Endothelial cell of umbilical vein (primary cell): ENCODE measurements around the gene ZDHHC22. TPM values are rescaled to one million over a fixed set of nuclear protein-coding genes. Genes with fewer than 3 reads are reported as not detected.
A peak's percentile ranks its signal among the peaks of the same experiment; 100 is the strongest.

ENCODE experiments used
- BruUV-seq: library from RNA; stranded (reverse); fragments of 400-500 nt; replicated peaks from 2 replicates; lab custom pipeline; 2021; lab: Mats Ljungman, UMichigan
- CTCF ChIA-PET: fragments of 300-600, 350-600 bp; sonication (Branson Sonifier 250); formaldehyde crosslinking; loops from one replicate; lab custom pipeline; 2021; ENCODE audit warnings: antibody characterized with exemption, inconsistent platforms; lab: Charles Lee
- POLR2A ChIA-PET: fragments of 300-600, 350-600 bp; sonication (Branson Sonifier 250); formaldehyde crosslinking; loops from one replicate; lab custom pipeline; 2021; ENCODE audit warnings: antibody characterized with exemption, inconsistent platforms; lab: Charles Lee
- DNase-seq: peaks from one replicate; pipeline ENCODE4 v3.0.0-alpha.2; 2011; ENCODE audit warnings: low read depth, low spot score
- FAIRE-seq: peaks from 2 replicates; lab custom pipeline; 2011; peaks lifted over from hg19 to GRCh38; lab: Jason Lieb, UNC
- H2AFZ ChIP-seq: 2 replicates; pipeline ENCODE4 v1.6.0; 2012; ENCODE audit warnings: low read depth, low read length, control low read depth, inconsistent platforms
- H3K27ac ChIP-seq: 2 replicates; pipeline ENCODE4 v1.5.1; 2011; ENCODE audit warnings: low read depth, mild to moderate bottlenecking, control low read depth, low read length, moderate library complexity; ENCODE audit not compliant: insufficient read depth
- H3K27me3 ChIP-seq, 2 experiments: 2 replicates each; pipeline versions ENCODE4 v1.6.0 to v1.6.1; 2011; ENCODE audit warnings: low read length in 2 of 2, mixed read lengths in 1 of 2; ENCODE audit not compliant: control insufficient read depth in 2 of 2, insufficient read depth in 2 of 2
- H3K36me3 ChIP-seq, 2 experiments: 2 replicates in 1 of 2; 3 replicates in 1 of 2; pipeline ENCODE4 v1.5.1; 2011; ENCODE audit warnings: low read length in 2 of 2, mild to moderate bottlenecking in 1 of 2, moderate library complexity in 1 of 2; ENCODE audit not compliant: control insufficient read depth in 2 of 2, insufficient read depth in 2 of 2; ENCODE audit errors: extremely low read depth in 1 of 2
- H3K4me1 ChIP-seq: 3 replicates; pipeline ENCODE4 v1.5.1; 2011; ENCODE audit warnings: mild to moderate bottlenecking, low read length; ENCODE audit not compliant: control insufficient read depth, insufficient read depth; ENCODE audit errors: extremely low read depth
- H3K4me2 ChIP-seq: 2 replicates; pipeline ENCODE4 v1.6.1; 2011; ENCODE audit warnings: low read length, control low read depth, mixed read lengths; ENCODE audit not compliant: insufficient read depth
- H3K4me3 ChIP-seq, 3 experiments: fragments of 200-600 bp in 1 of 3; sonication (generic), shearing (Covaris generic) in 1 of 3; replicated peaks in 1 of 3; 2 replicates each; pipeline ENCODE4 v1.5.1; 2011 to 2016; ENCODE audit warnings: control low read depth in 3 of 3, low read length in 3 of 3, mild to moderate bottlenecking in 2 of 3, inconsistent platforms in 1 of 3, low read depth in 1 of 3, moderate library complexity in 1 of 3; ENCODE audit not compliant: insufficient read depth in 1 of 3
- H3K79me2 ChIP-seq: 2 replicates; pipeline ENCODE4 v1.6.0; 2012; ENCODE audit warnings: low read length, inconsistent platforms; ENCODE audit not compliant: control insufficient read depth, insufficient read depth
- H3K9ac ChIP-seq: replicated peaks from 2 replicates; pipeline ENCODE3; 2011; ENCODE audit warnings: low read length, control low read depth; ENCODE audit not compliant: insufficient read depth; ENCODE audit errors: extremely low read depth
- H3K9me1 ChIP-seq: replicated peaks from 3 replicates; pipeline ENCODE4 v1.6.0; 2011; ENCODE audit warnings: mild to moderate bottlenecking, low read length; ENCODE audit not compliant: control insufficient read depth, insufficient read depth; ENCODE audit errors: extremely low read depth
- H3K9me3 ChIP-seq: replicated peaks from 2 replicates; pipeline ENCODE4 v1.5.1; 2012; ENCODE audit warnings: low read length, inconsistent platforms; ENCODE audit not compliant: control insufficient read depth, insufficient read depth
- H4K20me1 ChIP-seq: replicated peaks from 2 replicates; pipeline ENCODE3; 2011; ENCODE audit warnings: mild to moderate bottlenecking, low read length; ENCODE audit not compliant: control insufficient read depth, insufficient read depth; ENCODE audit errors: extremely low read depth
- EZH2 ChIP-seq: IDR thresholded peaks from 2 replicates; pipeline ENCODE4 v1.6.1; 2012; ENCODE audit warnings: borderline replicate concordance, low read depth, mild to moderate bottlenecking, moderate library complexity, low read length, inconsistent platforms; ENCODE audit not compliant: severe bottlenecking
- FOS ChIP-seq: IDR thresholded peaks from 2 replicates; pipeline ENCODE4 v1.6.1; 2011; ENCODE audit warnings: mild to moderate bottlenecking, low read length, moderate library complexity, borderline replicate concordance; ENCODE audit not compliant: insufficient read depth
- GATA2 ChIP-seq: IDR thresholded peaks from 2 replicates; pipeline ENCODE4 v1.7.0; 2011; ENCODE audit warnings: low read depth, mild to moderate bottlenecking, moderate library complexity, mixed read lengths, low read length; ENCODE audit not compliant: insufficient read length, insufficient read depth
- JUN ChIP-seq: IDR thresholded peaks from 2 replicates; pipeline ENCODE4 v1.6.1; 2011; ENCODE audit warnings: borderline replicate concordance, low read depth; ENCODE audit not compliant: insufficient read length, insufficient read depth
- MYC ChIP-seq: IDR thresholded peaks from one replicate; pipeline ENCODE4 v1.6.1; 2011; ENCODE audit warnings: mild to moderate bottlenecking, low read depth, low read length
- POLR2A ChIP-seq: IDR thresholded peaks from 2 replicates; pipeline ENCODE4 v1.6.1; 2012; ENCODE audit warnings: low read depth, mild to moderate bottlenecking, control low read depth, low read length
- POLR2AphosphoS5 ChIP-seq: IDR thresholded peaks from 2 replicates; pipeline ENCODE4 v1.6.1; 2012; ENCODE audit warnings: low read depth, mild to moderate bottlenecking, control low read depth, low read length, moderate library complexity; ENCODE audit not compliant: insufficient read depth
- dilution Hi-C: fragments of 300-500 bp; cut with MboI; formaldehyde crosslinking; loops from one replicate; pipeline ENCODE4 v1.15.0; 2019; ENCODE audit warnings: low sequenced_read_pairs; ENCODE audit not compliant: extremely low pct_ligation_motif_present
- intact Hi-C: fragments of 100-400 bp; cut with micrococcal nuclease; formaldehyde crosslinking; loops from one replicate; pipeline ENCODE4 v1.10.0; 2022
- polyA plus RNA-seq, 4 experiments: library from polyadenylated mRNA; depleted of rRNA in 3 of 4; stranded (reverse) in 3 of 4; unstranded in 1 of 4; fragments of >200 nt; gene quantifications; 2 replicates each; pipeline versions ENCODE4 v1.2.1 to v1.2.3, GENCODE V29; 2011 to 2012; ENCODE audit warnings: missing spikeins in 1 of 4
- total RNA-seq: library from RNA; stranded (reverse); gene quantifications from 2 replicates; pipeline ENCODE4 v1.2.3, GENCODE V29; 2021
- TF ChIP-seq, protein P1 (sequence below), 2 donors: IDR thresholded peaks; 1 replicate in 1 of 2; 2 replicates in 1 of 2; pipeline ENCODE4 v1.5.1; 2011; ENCODE audit warnings: low read length in 2 of 2, mild to moderate bottlenecking in 2 of 2, moderate library complexity in 2 of 2, control low read depth in 1 of 2, inconsistent platforms in 1 of 2, low read depth in 1 of 2; ENCODE audit not compliant: insufficient read depth in 1 of 2; ENCODE audit errors: extremely low read depth in 1 of 2
- TF ChIP-seq, protein P2 (sequence below): IDR thresholded peaks from 2 replicates; pipeline ENCODE4 v1.6.1; 2011; ENCODE audit not compliant: insufficient read depth, insufficient read length

The ZDHHC22 gene
- total and polyA plus RNA-seq, 2 donors (not counting 3 experiments of a cell fraction or from before 2014, with no cell fraction given): 0.03 to 0.24 TPM

DNA sequence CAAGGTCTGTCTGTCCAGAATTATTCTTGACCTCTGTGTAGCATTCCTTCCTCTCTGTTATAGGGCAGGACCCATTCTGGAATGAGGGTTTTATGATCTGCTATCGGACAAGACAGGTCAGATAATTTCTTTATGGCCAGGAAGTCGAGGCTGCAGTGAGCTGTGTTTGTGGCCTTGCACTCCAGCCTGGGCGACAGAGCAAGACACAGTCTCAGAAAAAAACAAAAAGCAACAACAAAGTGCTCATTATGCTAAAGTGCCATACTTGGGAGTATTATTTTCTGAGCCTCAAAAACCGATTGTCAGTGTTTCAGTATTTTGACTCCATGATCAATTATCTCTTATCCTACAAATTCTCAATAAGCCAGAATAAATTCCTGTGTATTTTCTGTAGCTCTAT, 39.4 kb downstream of the ZDHHC22 start:
- POLR2A ChIA-PET: no interaction called here
- FAIRE-seq: peak; percentile 28
- TF ChIP-seq JUN (no peak), FOS (no peak), GATA2 (no peak), MYC (no peak), POLR2A (no peak), POLR2AphosphoS5 (no peak), EZH2 (no peak)
- TF ChIP-seq, protein P1, sequence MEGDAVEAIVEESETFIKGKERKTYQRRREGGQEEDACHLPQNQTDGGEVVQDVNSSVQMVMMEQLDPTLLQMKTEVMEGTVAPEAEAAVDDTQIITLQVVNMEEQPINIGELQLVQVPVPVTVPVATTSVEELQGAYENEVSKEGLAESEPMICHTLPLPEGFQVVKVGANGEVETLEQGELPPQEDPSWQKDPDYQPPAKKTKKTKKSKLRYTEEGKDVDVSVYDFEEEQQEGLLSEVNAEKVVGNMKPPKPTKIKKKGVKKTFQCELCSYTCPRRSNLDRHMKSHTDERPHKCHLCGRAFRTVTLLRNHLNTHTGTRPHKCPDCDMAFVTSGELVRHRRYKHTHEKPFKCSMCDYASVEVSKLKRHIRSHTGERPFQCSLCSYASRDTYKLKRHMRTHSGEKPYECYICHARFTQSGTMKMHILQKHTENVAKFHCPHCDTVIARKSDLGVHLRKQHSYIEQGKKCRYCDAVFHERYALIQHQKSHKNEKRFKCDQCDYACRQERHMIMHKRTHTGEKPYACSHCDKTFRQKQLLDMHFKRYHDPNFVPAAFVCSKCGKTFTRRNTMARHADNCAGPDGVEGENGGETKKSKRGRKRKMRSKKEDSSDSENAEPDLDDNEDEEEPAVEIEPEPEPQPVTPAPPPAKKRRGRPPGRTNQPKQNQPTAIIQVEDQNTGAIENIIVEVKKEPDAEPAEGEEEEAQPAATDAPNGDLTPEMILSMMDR (IDR thresholded peaks at IDR 0.05; ENCODE audit: extremely low read depth in 1 of 2, insufficient read depth in 1 of 2, low read depth in 1 of 2, low read length in 2 of 2): no peak
- TF ChIP-seq, protein P2, sequence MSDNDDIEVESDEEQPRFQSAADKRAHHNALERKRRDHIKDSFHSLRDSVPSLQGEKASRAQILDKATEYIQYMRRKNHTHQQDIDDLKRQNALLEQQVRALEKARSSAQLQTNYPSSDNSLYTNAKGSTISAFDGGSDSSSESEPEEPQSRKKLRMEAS: no peak

More for the DNA sequence above, 39.4 kb downstream of the ZDHHC22 start:
- Histone ChIP-seq H3K9ac (no peak overlapping the region), H3K9me1 (no peaks in the 10 kb centered on the region), H3K27me3 (no peaks in the 10 kb centered on the region), H2AFZ (no peak overlapping the region), H3K4me1 (peaks cover 22% of the 10 kb centered on the region), H4K20me1 (no peaks in the 10 kb centered on the region), H3K36me3 (peaks cover 0 to 5% of the 10 kb centered on the region in 2 experiments), H3K9me3 (no peaks in the 10 kb centered on the region), H3K4me2 (no peak overlapping the region), H3K27ac (no peak overlapping the region), H3K4me3 (no peak overlapping the region), H3K79me2 (peaks cover 38% of the 10 kb centered on the region)
- DNase-seq: no peak
- intact Hi-C loops (no loop called here), dilution Hi-C loops (no loop called here)
- CTCF ChIA-PET: interaction anchor here (1.4 kb wide), 1 partner anchor 226 kb away, joined by 4 read pairs; no protein-coding TSS in a partner anchor
- BruUV-seq: no TSS peak
